Ascending aorta (tissue), 2 donors: ENCODE data around the gene GPC5. TPM values are rescaled to one million over a fixed set of nuclear protein-coding genes. Genes with fewer than 3 reads are reported as not detected.

Experiments
- DNase-seq, 2 donors: peaks; one replicate each; pipeline ENCODE4 v3.0.0-alpha.2; 2019; ENCODE audit warnings: low spot score in 2 of 2
- H3K27ac ChIP-seq, 2 donors: fragments of 200-600 bp; sonication (generic); one replicate each; pipeline ENCODE4 v1.5.1; 2016 to 2017; ENCODE audit warnings: mild to moderate bottlenecking in 1 of 2
- H3K27me3 ChIP-seq: fragments of 200-600 bp; sonication (generic); one replicate; pipeline ENCODE4 v1.5.1; 2017
- H3K36me3 ChIP-seq, 2 donors: fragments of 200-600 bp; sonication (generic); one replicate each; pipeline ENCODE4 v1.5.1; 2016
- H3K4me1 ChIP-seq, 2 donors: fragments of 200-600 bp; sonication (generic); one replicate each; pipeline ENCODE4 v1.5.1; 2016 to 2017; ENCODE audit warnings: mild to moderate bottlenecking in 1 of 2
- H3K4me3 ChIP-seq, 2 donors: fragments of 200-600 bp; sonication (generic); one replicate each; pipeline ENCODE4 v1.5.1; 2016 to 2017; ENCODE audit warnings: mild to moderate bottlenecking in 1 of 2
- H3K9me3 ChIP-seq, 2 donors: fragments of 200-600 bp; sonication (generic); one replicate each; pipeline ENCODE4 v1.5.1; 2016
- CTCF ChIP-seq, 3 experiments: fragments of 200-600 bp in 2 of 3; fragments of 450-650 bp in 1 of 3; sonication (generic) in 2 of 3; IDR thresholded peaks; one replicate each; pipeline ENCODE4 v1.5.1; 2016 to 2019; ENCODE audit warnings: antibody characterized with exemption in 3 of 3, mild to moderate bottlenecking in 1 of 3, moderate library complexity in 1 of 3
- intact Hi-C: fragments of 100-400 bp; cut with DNase I; formaldehyde crosslinking; loops from one replicate; pipeline ENCODE4 v1.15.1; 2023
- total RNA-seq: library from RNA; depleted of rRNA; stranded (reverse); fragments of >200 nt; gene quantifications from one replicate; pipeline ENCODE4 v1.1.0, GENCODE V29; 2016

Gene GPC5
- total RNA-seq, 1 donor from 2014 or later, result not detected

- intact Hi-C loops, result no loop called here
- Histone ChIP-seq H3K4me3 (no peak overlapping the region), H3K36me3 (no peaks in the 10 kb centered on the region)
Observed at GRCh38 chr13:92345627-92346026, 947.2 kb downstream of the GPC5 start.

GRCh38 chr13:92346046-92346445 is 947.6 kb downstream of the GPC5 start:
- Histone ChIP-seq H3K4me3 (no peak overlapping the region), H3K36me3 (no peaks in the 10 kb centered on the region), H3K9me3 (no peaks in the 10 kb centered on the region), H3K27ac (no peak overlapping the region), H3K27me3 (no peaks in the 10 kb centered on the region), H3K4me1 (no peaks in the 10 kb centered on the region)
- intact Hi-C loops, result no loop called here
- DNase-seq, result no peak
- TF ChIP-seq CTCF (IDR thresholded peaks at IDR 0.05), result no peak

More at GRCh38 chr13:92345627-92346026, 947.2 kb downstream of the GPC5 start:
- Histone ChIP-seq H3K4me1 (no peaks in the 10 kb centered on the region), H3K9me3 (no peaks in the 10 kb centered on the region), H3K27me3 (no peaks in the 10 kb centered on the region), H3K27ac (no peak overlapping the region)
- no peak for TF ChIP-seq CTCF (IDR thresholded peaks at IDR 0.05)
- DNase-seq, result no peak

- H3K27me3 ChIP-seq, result no peaks in the 10 kb centered on the region
- intact Hi-C loops, result no loop called here
- H3K27ac ChIP-seq, result no peak overlapping the region
- H3K4me1 ChIP-seq, result no peaks in the 10 kb centered on the region
- H3K4me3 ChIP-seq, result no peak overlapping the region
- H3K36me3 ChIP-seq, result no peaks in the 10 kb centered on the region
- DNase-seq, result no peak
- no peak for TF ChIP-seq CTCF (IDR thresholded peaks at IDR 0.05)
- no peaks in the 10 kb centered on the region for H3K9me3 ChIP-seq
Observed at GRCh38 chr13:92354583-92354982, 956.2 kb downstream of the GPC5 start.

GRCh38 chr13:92355213-92355612 is 956.8 kb downstream of the GPC5 start:
- Histone ChIP-seq H3K36me3 (no peaks in the 10 kb centered on the region), H3K4me3 (no peak overlapping the region), H3K27me3 (no peaks in the 10 kb centered on the region), H3K4me1 (no peaks in the 10 kb centered on the region), H3K27ac (no peak overlapping the region), H3K9me3 (no peaks in the 10 kb centered on the region)
- TF ChIP-seq CTCF (IDR thresholded peaks at IDR 0.05), result no peak
- intact Hi-C loops, result no loop called here
- DNase-seq, result no peak

GRCh38 chr13:92362717-92363116 is 964.3 kb downstream of the GPC5 start:
- TF ChIP-seq CTCF (IDR thresholded peaks at IDR 0.05), result no peak
- H3K36me3 ChIP-seq, result no peaks in the 10 kb centered on the region

GRCh38 chr13:92365904-92366303 is 967.5 kb downstream of the GPC5 start:
- Histone ChIP-seq H3K36me3 (no peaks in the 10 kb centered on the region), H3K4me1 (no peaks in the 10 kb centered on the region), H3K27ac (no peak overlapping the region), H3K9me3 (no peaks in the 10 kb centered on the region), H3K27me3 (no peaks in the 10 kb centered on the region), H3K4me3 (no peak overlapping the region)
- no peak for DNase-seq
- intact Hi-C loops, result no loop called here
- TF ChIP-seq CTCF (IDR thresholded peaks at IDR 0.05), result no peak

More at GRCh38 chr13:92362717-92363116, 964.3 kb downstream of the GPC5 start:
- no peak overlapping the region for H3K4me3 ChIP-seq
- no peaks in the 10 kb centered on the region for H3K27me3 ChIP-seq
- no peak overlapping the region for H3K27ac ChIP-seq
- no peaks in the 10 kb centered on the region for H3K9me3 ChIP-seq
- DNase-seq, result no peak
- intact Hi-C loops, result no loop called here
- no peaks in the 10 kb centered on the region for H3K4me1 ChIP-seq
